Naive B cell (primary cell): ENCODE data around the gene CADM2. TPM values are rescaled to one million over a fixed set of nuclear protein-coding genes. Genes with fewer than 3 reads are reported as not detected.

Experiments
- ATAC-seq, 2 donors: fragments of 150-1000 bp; cut with Tn5 transposase; 2 replicates each; pipeline ENCODE4 v1.10.0; 2021; ENCODE audit warnings: low read depth in 2 of 2, mild to moderate bottlenecking in 2 of 2, moderate library complexity in 2 of 2
- DNase-seq: peaks from one replicate; pipeline ENCODE4 v3.0.0; 2022
- H3K27ac Mint-ChIP-seq, 6 donors: one replicate each; pipeline ENCODE4 v1.8.0; 2020 to 2022; ENCODE audit warnings: mild to moderate bottlenecking in 6 of 6, mixed read lengths in 6 of 6, moderate library complexity in 5 of 6, inconsistent platforms in 2 of 6
- H3K27me3 Mint-ChIP-seq, 3 donors: one replicate each; pipeline ENCODE4 v1.8.0; 2021 to 2022; ENCODE audit warnings: mixed read lengths in 3 of 3, mild to moderate bottlenecking in 1 of 3
- H3K36me3 Mint-ChIP-seq, 2 donors: one replicate each; pipeline ENCODE4 v1.8.0; 2020 to 2022; ENCODE audit warnings: mixed read lengths in 2 of 2, inconsistent platforms in 1 of 2, mild to moderate bottlenecking in 1 of 2
- H3K4me1 Mint-ChIP-seq, 3 donors: one replicate each; pipeline ENCODE4 v1.8.0; 2020 to 2022; ENCODE audit warnings: mixed read lengths in 3 of 3, inconsistent platforms in 1 of 3, mild to moderate bottlenecking in 1 of 3, moderate library complexity in 1 of 3
- H3K4me3 Mint-ChIP-seq, 8 donors: one replicate each; pipeline ENCODE4 v1.8.0; 2020 to 2022; ENCODE audit warnings: mild to moderate bottlenecking in 8 of 8, mixed read lengths in 8 of 8, moderate library complexity in 8 of 8, inconsistent platforms in 2 of 8
- H3K9me3 Mint-ChIP-seq, 7 donors: one replicate each; pipeline ENCODE4 v1.8.0; 2020 to 2022; ENCODE audit warnings: mixed read lengths in 7 of 7, mild to moderate bottlenecking in 5 of 7, inconsistent platforms in 2 of 7, moderate library complexity in 1 of 7
- polyA plus RNA-seq, 6 donors: library from polyadenylated mRNA; unstranded; fragments of 300-500 nt; fragmentation: Illumina TruSeq; gene quantifications; one replicate each; pipeline ENCODE4 v1.2.3, GENCODE V29; 2021; ENCODE audit warnings: low read depth in 6 of 6

The CADM2 gene
- polyA plus RNA-seq, 6 donors from 2014 or later = 0.26 to 0.59 TPM; not detected in 4

DNA sequence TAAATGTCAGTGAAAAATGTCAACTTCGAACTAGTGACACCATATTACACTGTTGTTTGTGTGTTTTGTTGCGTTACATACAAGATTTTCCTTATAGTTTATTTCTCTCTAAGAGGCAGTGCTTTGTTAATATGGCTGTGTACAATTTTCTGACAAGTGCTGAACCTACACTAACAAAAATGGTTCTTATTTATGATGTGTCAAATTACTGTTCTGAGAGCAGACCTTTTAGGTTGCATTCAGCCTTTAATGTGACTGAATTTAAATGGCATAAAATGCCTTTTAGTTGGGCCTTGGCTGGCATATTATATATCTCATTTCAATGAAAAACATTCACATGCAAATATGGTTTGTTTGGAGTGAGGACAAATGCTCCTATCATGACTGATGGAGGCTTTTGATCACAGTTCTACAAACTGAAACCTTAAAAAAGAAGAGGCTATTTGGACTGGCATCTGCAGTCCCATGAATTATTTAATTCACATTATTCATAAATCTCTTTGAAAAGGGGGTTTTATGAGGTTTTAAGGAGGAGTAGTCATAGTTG, 750.6 kb downstream of the CADM2 start:
- Mint-ChIP-seq H3K9me3 (peaks cover 0 to 4% (median 0%) of the 10 kb centered on the region in 7 donors), H3K27ac (no peak overlapping the region), H3K27me3 (no peaks in the 10 kb centered on the region), H3K4me3 (no peak overlapping the region), H3K36me3 (no peaks in the 10 kb centered on the region), H3K4me1 (no peaks in the 10 kb centered on the region)
- ATAC-seq = no peak
- DNase-seq = no peak

DNA sequence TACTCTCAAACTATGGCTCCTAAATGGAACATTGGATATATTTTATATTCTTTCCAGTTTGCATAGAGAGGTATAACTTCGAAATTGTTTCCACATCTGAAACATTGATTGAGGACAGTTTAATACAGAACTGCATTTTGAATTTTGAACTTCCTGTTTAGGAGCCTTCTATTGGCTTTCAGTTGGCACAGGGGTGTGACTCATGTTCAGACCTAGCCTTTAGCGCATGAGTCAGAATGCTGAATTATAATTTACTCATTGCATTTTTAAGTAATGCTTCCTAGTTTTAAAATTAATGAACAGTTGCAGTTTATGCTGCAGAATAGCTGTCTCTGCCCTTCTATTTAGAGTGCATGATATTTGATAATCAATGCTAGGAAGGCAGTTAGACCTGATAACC, 751.7 kb downstream of the CADM2 start:
- Mint-ChIP-seq H3K9me3 (peaks cover 0 to 4% (median 4%) of the 10 kb centered on the region in 7 donors), H3K27ac (no peak overlapping the region), H3K27me3 (no peaks in the 10 kb centered on the region), H3K4me1 (no peaks in the 10 kb centered on the region), H3K36me3 (no peaks in the 10 kb centered on the region), H3K4me3 (no peak overlapping the region)
- ATAC-seq (no peak), DNase-seq (no peak)

DNA sequence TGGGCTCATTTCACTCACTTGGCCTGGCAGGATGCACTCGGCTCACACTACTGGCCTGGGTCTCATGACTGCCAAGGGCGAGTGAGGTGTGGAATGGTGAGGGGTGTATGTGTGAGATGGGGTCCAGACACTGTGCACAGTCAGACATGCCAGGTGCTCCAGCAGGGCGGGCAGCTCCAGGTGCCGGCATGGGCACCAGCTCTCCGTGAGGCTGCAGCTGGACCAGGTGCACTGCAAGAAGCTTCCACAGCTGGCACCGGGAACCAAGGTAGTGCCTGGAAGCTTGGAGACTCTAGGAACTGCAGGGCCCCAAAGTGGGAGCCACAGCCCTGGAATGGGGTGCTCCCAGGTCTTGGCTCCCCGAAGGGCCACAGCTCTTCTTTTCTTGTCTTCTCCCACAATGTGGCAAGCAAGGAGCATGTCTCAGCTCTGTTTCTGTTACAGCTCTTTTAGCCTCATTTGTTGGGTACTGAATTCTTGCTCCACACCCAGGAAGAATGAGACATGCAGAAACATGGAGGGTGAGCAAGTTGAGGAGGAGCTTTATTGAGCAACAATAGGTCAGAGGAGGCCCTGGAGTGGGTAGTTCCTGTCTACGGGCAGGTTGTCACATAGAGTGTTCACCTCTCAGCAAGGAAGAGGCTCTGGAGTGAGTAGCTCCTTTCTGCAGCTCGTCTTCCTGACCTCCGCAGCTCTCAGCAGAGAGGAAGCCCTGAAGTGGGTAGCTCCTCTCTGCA, 762.8 kb downstream of the CADM2 start:
- Mint-ChIP-seq H3K27me3 (no peaks in the 10 kb centered on the region), H3K36me3 (no peaks in the 10 kb centered on the region), H3K9me3 (peaks cover 0 to 6% (median 2%) of the 10 kb centered on the region in 7 donors), H3K27ac (no peak overlapping the region), H3K4me1 (no peaks in the 10 kb centered on the region), H3K4me3 (no peak overlapping the region)
- ATAC-seq (no peak), DNase-seq (no peak)

DNA sequence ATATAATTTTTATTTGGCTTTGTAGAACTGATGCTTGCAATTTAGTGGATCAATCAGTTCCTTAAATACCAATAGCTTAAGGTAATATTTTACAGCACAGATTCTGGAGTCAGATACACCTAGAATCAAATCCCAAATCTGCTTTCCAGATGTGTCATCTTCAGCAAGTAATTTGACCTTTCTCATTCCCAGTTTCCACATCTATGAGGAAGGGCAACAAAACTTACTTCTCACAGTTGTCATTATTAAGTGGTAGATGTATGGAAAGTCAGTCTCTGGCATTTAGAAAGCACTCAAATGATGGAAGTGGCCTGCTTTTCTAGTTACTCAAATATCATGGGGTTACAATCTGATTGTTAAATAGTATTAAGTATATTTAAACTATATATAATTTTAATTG, 767.0 kb downstream of the CADM2 start:
- no peaks in the 10 kb centered on the region for H3K4me1 Mint-ChIP-seq
- no peaks in the 10 kb centered on the region for H3K36me3 Mint-ChIP-seq

DNA sequence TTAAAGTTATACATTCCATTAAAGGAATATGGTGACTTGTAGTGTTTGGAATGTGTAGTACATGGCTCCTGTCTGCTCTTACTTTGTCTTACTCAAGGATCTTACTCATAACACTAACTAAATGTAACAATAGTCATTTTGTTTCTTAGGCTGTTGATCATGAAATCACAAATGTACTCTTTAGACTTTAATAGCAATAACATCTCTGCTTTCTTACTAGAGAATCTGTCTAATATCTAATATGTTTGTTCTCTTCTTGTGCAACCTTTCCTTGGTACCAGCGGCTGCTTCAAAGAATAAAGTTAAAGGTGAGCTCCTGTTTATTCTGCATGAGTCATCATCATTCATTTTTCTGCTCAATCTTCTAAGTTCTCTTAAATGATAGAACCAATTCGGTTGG, 767.5 kb downstream of the CADM2 start:
- H3K9me3 Mint-ChIP-seq = peaks cover 0 to 11% (median 2%) of the 10 kb centered on the region in 7 donors
- H3K4me3 Mint-ChIP-seq = no peak overlapping the region
- no peaks in the 10 kb centered on the region for H3K36me3 Mint-ChIP-seq
- no peaks in the 10 kb centered on the region for H3K27me3 Mint-ChIP-seq
- no peak for DNase-seq
- H3K4me1 Mint-ChIP-seq = no peaks in the 10 kb centered on the region
- no peak for ATAC-seq
- H3K27ac Mint-ChIP-seq = no peak overlapping the region

More for the DNA sequence above, 767.0 kb downstream of the CADM2 start:
- DNase-seq (no peak), ATAC-seq (no peak)
- no peaks in the 10 kb centered on the region for H3K27me3 Mint-ChIP-seq
- no peak overlapping the region for H3K4me3 Mint-ChIP-seq
- no peak overlapping the region for H3K27ac Mint-ChIP-seq
- peaks cover 0 to 11% (median 2%) of the 10 kb centered on the region in 7 donors for H3K9me3 Mint-ChIP-seq

DNA sequence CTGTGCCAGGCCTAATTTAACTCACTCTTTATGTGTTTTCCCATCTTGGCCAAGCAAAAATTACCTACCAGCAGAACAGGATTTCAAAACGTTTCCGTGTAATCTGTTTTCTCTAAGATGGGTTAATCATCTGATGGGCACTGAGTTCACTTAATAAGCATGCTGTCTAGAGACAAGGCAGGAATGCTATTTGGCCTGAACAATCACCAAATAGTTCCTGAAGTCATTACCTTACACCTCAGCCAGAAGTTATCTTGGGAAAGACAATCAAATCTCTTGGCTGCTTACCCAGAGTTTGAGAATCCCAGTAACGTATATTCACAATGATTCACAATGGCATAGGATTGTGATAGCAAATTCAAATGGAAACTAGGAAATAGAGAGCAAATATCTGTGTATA, 779.1 kb downstream of the CADM2 start:
- Mint-ChIP-seq H3K27me3 (no peaks in the 10 kb centered on the region), H3K27ac (no peak overlapping the region), H3K4me1 (no peaks in the 10 kb centered on the region), H3K9me3 (peaks cover 0 to 11% (median 2%) of the 10 kb centered on the region in 7 donors), H3K4me3 (no peak overlapping the region), H3K36me3 (no peaks in the 10 kb centered on the region)
- ATAC-seq = no peak
- no peak for DNase-seq

DNA sequence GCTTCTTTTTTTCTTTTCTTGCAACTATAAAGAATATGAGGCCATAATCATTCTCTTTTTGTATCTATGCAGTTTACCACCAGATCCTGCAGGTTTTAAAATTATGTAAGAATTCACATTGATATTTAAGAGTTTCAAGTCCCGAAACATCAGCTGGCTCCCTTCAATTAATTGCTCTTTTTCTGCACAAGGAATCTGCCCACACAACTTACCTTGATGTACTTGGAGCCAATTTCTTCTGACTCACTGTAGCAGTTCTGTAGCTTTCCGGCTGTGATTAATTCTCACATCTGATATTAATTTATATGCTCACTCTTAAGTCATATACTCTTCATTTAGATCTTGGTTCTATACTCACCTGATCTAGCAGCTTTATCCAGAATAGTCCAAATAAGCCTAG, 781.8 kb downstream of the CADM2 start:
- H3K4me3 Mint-ChIP-seq = no peak overlapping the region
- H3K9me3 Mint-ChIP-seq = peaks cover 0 to 12% (median 2%) of the 10 kb centered on the region in 7 donors
- no peak overlapping the region for H3K27ac Mint-ChIP-seq
- no peaks in the 10 kb centered on the region for H3K36me3 Mint-ChIP-seq
- no peaks in the 10 kb centered on the region for H3K27me3 Mint-ChIP-seq
- DNase-seq (no peak), ATAC-seq (no peak)
- no peaks in the 10 kb centered on the region for H3K4me1 Mint-ChIP-seq

DNA sequence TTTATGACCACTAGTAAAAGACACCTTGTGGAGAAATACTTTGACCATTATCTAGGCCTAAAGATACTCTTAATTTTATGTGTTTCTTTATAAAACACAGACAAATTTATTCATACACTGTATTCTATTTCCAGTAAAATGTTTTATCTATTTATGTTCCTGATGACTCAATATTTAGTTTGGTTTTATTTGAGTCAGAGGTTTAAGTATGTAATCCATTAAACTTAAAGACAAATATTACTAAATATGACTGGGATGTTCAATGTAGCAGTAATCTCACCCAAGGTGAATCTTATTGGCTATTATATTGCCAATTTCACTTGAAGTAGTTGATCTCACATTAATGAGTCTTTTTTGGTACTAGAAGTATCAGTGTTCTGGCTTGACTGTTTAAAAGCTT, 799.7 kb downstream of the CADM2 start:
- DNase-seq (no peak), ATAC-seq (no peak)
- Mint-ChIP-seq H3K36me3 (no peaks in the 10 kb centered on the region), H3K27ac (no peak overlapping the region), H3K4me3 (no peak overlapping the region), H3K9me3 (peaks cover 0 to 8% (median 2%) of the 10 kb centered on the region in 7 donors), H3K4me1 (no peaks in the 10 kb centered on the region), H3K27me3 (no peaks in the 10 kb centered on the region)

DNA sequence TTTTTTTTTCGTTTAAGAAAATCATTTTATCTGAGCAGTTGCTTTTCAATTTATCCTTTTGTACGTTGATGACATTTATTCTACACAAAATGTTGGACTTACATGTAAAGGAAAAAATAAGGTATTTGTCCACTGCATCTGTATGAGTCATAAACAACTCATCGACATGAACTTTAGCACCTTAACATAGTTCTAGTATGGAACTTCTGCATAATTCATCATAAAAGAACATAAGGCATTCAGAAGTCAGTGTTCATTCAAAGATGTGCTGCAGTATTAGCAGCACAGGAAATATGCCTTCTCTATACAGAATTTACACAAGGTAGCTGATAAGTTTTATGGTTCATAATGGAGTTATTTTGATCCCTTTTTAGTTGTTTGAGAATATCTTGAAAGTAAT, 801.6 kb downstream of the CADM2 start:
- Mint-ChIP-seq H3K4me3 (no peak overlapping the region), H3K4me1 (no peaks in the 10 kb centered on the region), H3K27ac (no peak overlapping the region), H3K36me3 (no peaks in the 10 kb centered on the region), H3K27me3 (no peaks in the 10 kb centered on the region), H3K9me3 (peaks cover 0 to 8% (median 2%) of the 10 kb centered on the region in 7 donors)
- DNase-seq = no peak
- no peak for ATAC-seq

DNA sequence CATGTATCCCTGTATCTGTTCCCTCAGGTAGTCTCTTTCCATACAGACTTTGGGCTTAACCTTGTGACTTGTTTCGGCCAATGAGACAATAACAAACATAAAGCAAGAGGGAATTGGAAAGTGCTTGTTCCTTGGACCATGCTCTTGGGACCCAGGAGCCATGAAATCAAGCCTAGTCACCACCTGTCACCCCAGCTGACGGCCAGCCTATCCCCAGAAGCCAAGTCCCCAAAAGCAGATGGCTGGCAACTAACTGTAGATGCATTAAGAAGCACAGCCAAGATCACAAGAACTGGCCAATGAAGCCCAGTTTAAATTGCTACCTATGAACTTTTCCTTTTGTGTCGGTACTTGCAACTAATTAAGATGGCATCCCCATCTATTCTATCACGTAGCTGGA, 822.0 kb downstream of the CADM2 start:
- Mint-ChIP-seq H3K9me3 (peaks cover 0 to 7% (median 2%) of the 10 kb centered on the region in 7 donors), H3K4me1 (no peaks in the 10 kb centered on the region), H3K4me3 (no peak overlapping the region), H3K27me3 (no peaks in the 10 kb centered on the region), H3K36me3 (no peaks in the 10 kb centered on the region), H3K27ac (no peak overlapping the region)
- ATAC-seq (no peak), DNase-seq (no peak)

DNA sequence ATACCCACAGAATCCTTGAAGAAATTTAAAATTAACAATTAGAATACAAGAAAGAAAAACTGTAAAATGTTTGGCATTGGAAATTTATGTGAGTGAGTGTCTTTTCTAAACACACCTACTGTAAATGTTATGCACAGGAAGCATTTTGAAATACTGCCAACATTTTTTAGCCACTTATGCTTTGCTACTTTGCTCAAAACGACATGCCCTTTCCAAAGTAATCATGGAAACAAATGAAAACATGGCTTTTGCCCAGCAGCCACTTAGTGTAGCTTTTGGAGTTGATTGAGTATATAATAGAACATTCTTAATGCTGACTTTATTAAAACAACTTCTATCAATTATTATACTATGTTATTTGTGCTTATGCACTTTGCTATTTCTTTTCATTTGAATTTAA, 823.0 kb downstream of the CADM2 start:
- Mint-ChIP-seq H3K4me1 (no peaks in the 10 kb centered on the region), H3K36me3 (no peaks in the 10 kb centered on the region), H3K9me3 (peaks cover 0 to 7% (median 2%) of the 10 kb centered on the region in 7 donors), H3K27me3 (no peaks in the 10 kb centered on the region), H3K27ac (no peak overlapping the region), H3K4me3 (no peak overlapping the region)
- DNase-seq = no peak
- ATAC-seq = no peak

DNA sequence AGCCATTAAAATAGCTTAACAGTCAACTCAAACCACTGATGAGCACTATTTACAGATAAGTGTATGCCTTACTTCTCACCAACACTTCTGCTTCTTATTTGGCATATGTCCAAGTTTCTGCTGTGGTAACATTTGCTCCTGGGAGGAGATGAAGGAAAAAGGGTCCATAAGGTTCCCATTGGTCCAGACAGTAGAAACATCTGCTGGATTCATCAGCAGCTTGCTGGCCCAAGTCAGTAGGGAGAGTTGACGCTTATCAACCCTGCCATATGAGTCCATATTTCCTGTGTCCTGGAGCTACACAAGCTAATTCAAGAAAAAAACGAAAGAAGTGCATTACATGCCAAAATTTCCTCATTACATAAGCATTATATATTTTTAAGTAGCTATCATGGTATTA, 824.5 kb downstream of the CADM2 start:
- no peaks in the 10 kb centered on the region for H3K27me3 Mint-ChIP-seq
- H3K36me3 Mint-ChIP-seq = no peaks in the 10 kb centered on the region
- H3K9me3 Mint-ChIP-seq = peaks cover 0 to 7% (median 2%) of the 10 kb centered on the region in 7 donors

DNA sequence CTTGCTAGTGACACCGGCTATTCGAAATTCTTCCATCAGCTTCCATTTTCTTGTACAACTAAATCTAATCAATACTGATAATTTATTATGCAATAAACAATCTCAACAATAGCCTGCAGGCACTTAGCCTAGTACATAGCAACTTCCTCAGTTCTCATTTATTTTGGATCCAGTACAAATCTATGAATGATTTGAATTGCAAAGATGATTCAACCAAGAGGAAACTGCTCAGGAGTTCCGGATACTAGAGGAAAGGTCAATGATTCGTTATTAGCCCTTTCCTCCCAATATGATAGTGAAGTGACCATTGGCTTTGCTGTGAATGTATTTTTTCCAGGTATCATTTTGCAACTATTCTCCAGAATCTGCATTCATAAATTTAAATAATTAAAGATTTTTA, 827.0 kb downstream of the CADM2 start:
- H3K9me3 Mint-ChIP-seq = peaks cover 0 to 2% (median 0%) of the 10 kb centered on the region in 7 donors
- H3K36me3 Mint-ChIP-seq = no peaks in the 10 kb centered on the region
- H3K4me1 Mint-ChIP-seq = no peaks in the 10 kb centered on the region
- H3K4me3 Mint-ChIP-seq = no peak overlapping the region
- no peak overlapping the region for H3K27ac Mint-ChIP-seq
- H3K27me3 Mint-ChIP-seq = no peaks in the 10 kb centered on the region
- no peak for ATAC-seq
- no peak for DNase-seq

More for the DNA sequence above, 824.5 kb downstream of the CADM2 start:
- DNase-seq (no peak), ATAC-seq (no peak)
- Mint-ChIP-seq H3K4me3 (no peak overlapping the region), H3K27ac (no peak overlapping the region), H3K4me1 (no peaks in the 10 kb centered on the region)

DNA sequence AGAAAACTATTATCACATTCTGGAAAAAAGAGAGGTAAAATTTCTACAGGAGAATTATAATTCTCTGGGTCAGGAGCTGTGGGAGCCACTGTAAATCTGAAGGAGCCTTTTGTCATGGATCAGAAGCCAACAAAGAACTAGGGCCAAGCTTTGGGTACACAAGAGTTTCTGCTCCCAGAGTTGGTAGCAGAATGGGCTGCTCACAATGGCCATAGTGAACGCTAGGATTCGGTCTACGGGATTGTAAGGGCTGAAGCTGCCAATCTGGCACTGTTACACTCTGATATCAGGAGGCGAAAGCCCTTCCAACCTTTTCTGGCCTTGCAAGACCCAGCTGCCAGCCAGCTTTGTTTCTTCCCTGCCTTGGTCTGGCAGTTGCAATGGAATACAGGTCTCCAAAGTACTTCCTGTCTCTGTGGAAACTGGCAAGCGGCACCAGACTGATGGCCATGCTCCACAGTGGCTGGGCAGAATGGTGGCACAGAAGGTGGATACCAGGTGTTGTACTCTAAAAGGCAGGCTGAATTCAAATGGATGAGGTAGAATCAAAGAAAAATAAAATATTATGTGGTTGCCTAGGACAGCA, 831.7 kb downstream of the CADM2 start:
- DNase-seq (no peak), ATAC-seq (no peak)
- Mint-ChIP-seq H3K36me3 (no peaks in the 10 kb centered on the region), H3K4me3 (no peak overlapping the region), H3K27ac (no peak overlapping the region), H3K27me3 (no peaks in the 10 kb centered on the region), H3K4me1 (no peaks in the 10 kb centered on the region), H3K9me3 (peaks cover 0 to 6% (median 2%) of the 10 kb centered on the region in 7 donors)
